HCT116 (cell line): ENCODE results near the gene FARP1. TPM values are rescaled to one million over a fixed set of nuclear protein-coding genes. Genes with fewer than 3 reads are reported as not detected.

Experiments used
- ATAC-seq: fragments of 200-7000 bp; cut with Tn5 transposase; 2 replicates; pipeline ENCODE4 v1.9.1; 2020; ENCODE audit warnings: mild to moderate bottlenecking, moderate library complexity
- BruUV-seq: library from RNA; stranded (reverse); fragments of 400-500 nt; replicated peaks from 2 replicates; lab custom pipeline; 2021; lab: Mats Ljungman, UMichigan
- CTCF ChIA-PET: fragments of 300-600 bp; sonication (Branson Sonifier 250); formaldehyde crosslinking; loops from one replicate; lab custom pipeline; 2021; ENCODE audit warnings: antibody characterized with exemption; lab: Charles Lee
- POLR2A ChIA-PET: fragments of 300-600, 350-600 bp; sonication (Branson Sonifier 250); formaldehyde crosslinking; loops from one replicate; lab custom pipeline; 2021; ENCODE audit warnings: antibody characterized with exemption; lab: Charles Lee
- RAD21 ChIA-PET, 2 experiments: fragments of 300-600 bp; sonication (Branson Sonifier 250); formaldehyde crosslinking; loops; one replicate each; lab custom pipeline; 2023; ENCODE audit warnings: low total read pairs in 2 of 2; ENCODE audit not compliant: uncharacterized antibody in 2 of 2, unreplicated experiment in 2 of 2, low non-redundant PET in 1 of 2; lab: Charles Lee
- DNase-seq: peaks from one replicate; pipeline ENCODE4 v3.0.0-alpha.2; 2010; ENCODE audit warnings: low read depth, low spot score
- H2AFZ ChIP-seq: fragments of 200-600 bp; shearing (Covaris generic), sonication (generic); 2 replicates; pipeline ENCODE4 v1.6.1; 2017; ENCODE audit warnings: low read depth, mixed run types, mixed read lengths, antibody characterized with exemption, low read length; ENCODE audit not compliant: poor library complexity, severe bottlenecking
- H3K27ac ChIP-seq: 2 replicates; pipeline ENCODE4 v1.5.1; 2012; ENCODE audit warnings: low read depth, low read length
- H3K27me3 ChIP-seq: fragments of 200-600 bp; sonication (generic); 2 replicates; pipeline ENCODE4 v1.6.1; 2016; ENCODE audit warnings: mixed run types, low read length, mixed read lengths; ENCODE audit not compliant: insufficient read depth
- H3K36me3 ChIP-seq, 2 experiments: fragments of 200-500 bp in 1 of 2; fragments of 200-600 bp in 1 of 2; sonication (Bioruptor generic) in 1 of 2; sonication (generic) in 1 of 2; 2 replicates each; pipeline versions ENCODE4 v1.5.1 to v1.6.1; 2014 to 2016; ENCODE audit warnings: low read length in 2 of 2, inconsistent platforms in 1 of 2, mixed read lengths in 1 of 2, mixed run types in 1 of 2; ENCODE audit not compliant: insufficient read depth in 2 of 2, control insufficient read depth in 1 of 2
- H3K4me1 ChIP-seq, 2 experiments: fragments of 200-600 bp in 1 of 2; sonication (generic) in 1 of 2; 2 replicates each; pipeline versions ENCODE4 v1.5.1 to v1.6.1; 2012 to 2017; ENCODE audit warnings: low read length in 2 of 2, inconsistent platforms in 1 of 2, mild to moderate bottlenecking in 1 of 2, mixed read lengths in 1 of 2, mixed run types in 1 of 2, moderate library complexity in 1 of 2; ENCODE audit not compliant: insufficient read depth in 2 of 2, control insufficient read depth in 1 of 2
- H3K4me2 ChIP-seq: fragments of 200-600 bp; sonication (generic); 2 replicates; pipeline ENCODE4 v1.6.1; 2017; ENCODE audit warnings: mixed run types, low read length, mixed read lengths
- H3K4me3 ChIP-seq, 2 experiments: fragments of 200-600 bp in 1 of 2; sonication (generic) in 1 of 2; replicated peaks in 1 of 2; 2 replicates each; pipeline ENCODE4 v1.5.1; 2011 to 2016; ENCODE audit warnings: low read length in 2 of 2, control low read depth in 1 of 2, low read depth in 1 of 2, mild to moderate bottlenecking in 1 of 2, mixed read lengths in 1 of 2, mixed run types in 1 of 2
- H3K79me2 ChIP-seq: fragments of 200-600 bp; sonication (generic); 2 replicates; pipeline ENCODE4 v1.6.1; 2017; ENCODE audit warnings: mild to moderate bottlenecking, mixed run types, low read length, moderate library complexity, mixed read lengths; ENCODE audit not compliant: insufficient read depth
- H3K9ac ChIP-seq: fragments of 200-600 bp; sonication (generic); 2 replicates; pipeline ENCODE4 v1.6.1; 2016; ENCODE audit warnings: low read length, mixed read lengths
- H3K9me2 ChIP-seq: fragments of 200-600 bp; sonication (generic), shearing (Covaris generic); 2 replicates; pipeline ENCODE4 v1.6.1; 2017; ENCODE audit warnings: mixed run types, mild to moderate bottlenecking, moderate library complexity; ENCODE audit not compliant: insufficient read depth
- H3K9me3 ChIP-seq, 2 experiments: fragments of 200-500 bp in 1 of 2; fragments of 200-600 bp in 1 of 2; sonication (Bioruptor generic) in 1 of 2; sonication (generic) in 1 of 2; 2 replicates each; pipeline ENCODE4 v1.6.1; 2014 to 2017; ENCODE audit warnings: low read length in 2 of 2, mixed read lengths in 2 of 2, inconsistent platforms in 1 of 2, low read depth in 1 of 2, mild to moderate bottlenecking in 1 of 2, mixed run types in 1 of 2, moderate library complexity in 1 of 2; ENCODE audit not compliant: control insufficient read depth in 1 of 2, insufficient read depth in 1 of 2
- H4K20me1 ChIP-seq: fragments of 200-600 bp; sonication (generic), shearing (Covaris generic); 2 replicates; pipeline ENCODE4 v1.6.1; 2017; ENCODE audit warnings: mixed run types, mild to moderate bottlenecking, moderate library complexity; ENCODE audit not compliant: insufficient read depth
- SP1 ChIP-seq: IDR thresholded peaks from 2 replicates; pipeline ENCODE4 v1.6.1; 2012; ENCODE audit warnings: low read depth
- YY1 ChIP-seq: IDR thresholded peaks from 2 replicates; pipeline ENCODE4 v1.6.1; 2011; ENCODE audit warnings: low read length, low read depth, moderate library complexity, mild to moderate bottlenecking; ENCODE audit not compliant: insufficient replicate concordance; ENCODE audit errors: extremely low read depth
- ZFX ChIP-seq: fragments of 450-650 bp; IDR thresholded peaks from 2 replicates; pipeline ENCODE4 v1.6.1; 2017
- ZNF274 ChIP-seq: fragments of 200-500 bp; sonication (Bioruptor generic); IDR thresholded peaks from 2 replicates; pipeline ENCODE4 v1.6.1; 2014; ENCODE audit warnings: mild to moderate bottlenecking, low read depth, low read length, inconsistent platforms
- intact Hi-C: fragments of 100-400 bp; cut with micrococcal nuclease; formaldehyde crosslinking; loops from 2 replicates; pipeline ENCODE4 v1.10.0; 2022
- total RNA-seq: library from RNA; stranded (reverse); gene quantifications from one replicate; pipeline ENCODE4 v1.2.1, GENCODE V29; 2021; ENCODE audit not compliant: unreplicated experiment
- TF ChIP-seq, protein P1 (sequence below): IDR thresholded peaks from 2 replicates; pipeline ENCODE4 v1.6.1; 2012
- TF ChIP-seq, protein P2 (sequence below): IDR thresholded peaks from 2 replicates; pipeline ENCODE4 v1.6.1; 2012
- TF ChIP-seq, protein P3 (sequence below): IDR thresholded peaks from 2 replicates; pipeline ENCODE4 v1.6.1; 2012; ENCODE audit warnings: low read depth

The FARP1 gene
- total RNA-seq, 1 experiment from 2014 or later, result 30.5 TPM

DNA sequence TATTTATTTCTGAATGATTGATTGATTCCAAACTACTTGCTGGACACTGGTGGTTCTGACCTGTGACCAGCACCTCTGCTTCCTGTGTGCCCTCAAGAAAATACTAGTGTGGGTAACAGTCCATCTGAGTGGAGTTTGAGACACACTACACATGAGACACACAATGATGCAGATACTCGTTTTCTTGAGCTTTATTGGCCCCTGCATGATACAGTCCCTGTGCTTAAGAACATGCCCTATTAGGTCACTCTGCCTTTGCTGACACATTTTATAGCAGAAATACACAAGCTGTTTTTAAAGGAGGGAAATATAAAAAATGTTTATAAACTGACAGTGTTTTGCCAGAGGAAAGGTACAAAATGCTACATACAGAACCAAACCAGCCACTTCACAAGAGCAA lies 307.1 kb downstream of the FARP1 start:
- RAD21 ChIA-PET, result no interaction called here
- Histone ChIP-seq H3K27ac (no peak overlapping the region; the same call in 1 of the 2 replicates), H4K20me1 (0 out of 2 replicates have a peak, but pooled peaks cover 6% of the 10 kb centered on the region), H3K4me1 (peaks cover 0 to 10% of the 10 kb centered on the region in 2 experiments; a peak in 2 of 4 replicates), H3K36me3 (peaks cover 11 to 23% of the 10 kb centered on the region in 2 experiments; a peak in 2 of 4 replicates), H3K4me3 (no peak overlapping the region), H3K9me3 (no peaks in the 10 kb centered on the region), H2AFZ (no peak overlapping the region), H3K9me2 (no peaks in the 10 kb centered on the region), H3K79me2 (peaks cover 15% of the 10 kb centered on the region; the same call in 1 of the 2 replicates), H3K9ac (no peak overlapping the region), H3K4me2 (no peak overlapping the region), H3K27me3 (no peaks in the 10 kb centered on the region)
- CTCF ChIA-PET, result interaction anchor here (1.9 kb wide), 1 partner anchor 223 kb away, joined by 6 read pairs; no protein-coding TSS in a partner anchor
- POLR2A ChIA-PET, result no interaction called here
- DNase-seq (no peak), ATAC-seq (no peak)
- intact Hi-C loops, result no loop called here
- no TSS peak for BruUV-seq
- TF ChIP-seq, protein P1, sequence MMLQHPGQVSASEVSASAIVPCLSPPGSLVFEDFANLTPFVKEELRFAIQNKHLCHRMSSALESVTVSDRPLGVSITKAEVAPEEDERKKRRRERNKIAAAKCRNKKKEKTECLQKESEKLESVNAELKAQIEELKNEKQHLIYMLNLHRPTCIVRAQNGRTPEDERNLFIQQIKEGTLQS, result no peak
- TF ChIP-seq YY1, result no peak
- TF ChIP-seq SP1, result no peak
- TF ChIP-seq, protein P2, sequence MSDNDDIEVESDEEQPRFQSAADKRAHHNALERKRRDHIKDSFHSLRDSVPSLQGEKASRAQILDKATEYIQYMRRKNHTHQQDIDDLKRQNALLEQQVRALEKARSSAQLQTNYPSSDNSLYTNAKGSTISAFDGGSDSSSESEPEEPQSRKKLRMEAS, result no peak
- TF ChIP-seq, protein P3, sequence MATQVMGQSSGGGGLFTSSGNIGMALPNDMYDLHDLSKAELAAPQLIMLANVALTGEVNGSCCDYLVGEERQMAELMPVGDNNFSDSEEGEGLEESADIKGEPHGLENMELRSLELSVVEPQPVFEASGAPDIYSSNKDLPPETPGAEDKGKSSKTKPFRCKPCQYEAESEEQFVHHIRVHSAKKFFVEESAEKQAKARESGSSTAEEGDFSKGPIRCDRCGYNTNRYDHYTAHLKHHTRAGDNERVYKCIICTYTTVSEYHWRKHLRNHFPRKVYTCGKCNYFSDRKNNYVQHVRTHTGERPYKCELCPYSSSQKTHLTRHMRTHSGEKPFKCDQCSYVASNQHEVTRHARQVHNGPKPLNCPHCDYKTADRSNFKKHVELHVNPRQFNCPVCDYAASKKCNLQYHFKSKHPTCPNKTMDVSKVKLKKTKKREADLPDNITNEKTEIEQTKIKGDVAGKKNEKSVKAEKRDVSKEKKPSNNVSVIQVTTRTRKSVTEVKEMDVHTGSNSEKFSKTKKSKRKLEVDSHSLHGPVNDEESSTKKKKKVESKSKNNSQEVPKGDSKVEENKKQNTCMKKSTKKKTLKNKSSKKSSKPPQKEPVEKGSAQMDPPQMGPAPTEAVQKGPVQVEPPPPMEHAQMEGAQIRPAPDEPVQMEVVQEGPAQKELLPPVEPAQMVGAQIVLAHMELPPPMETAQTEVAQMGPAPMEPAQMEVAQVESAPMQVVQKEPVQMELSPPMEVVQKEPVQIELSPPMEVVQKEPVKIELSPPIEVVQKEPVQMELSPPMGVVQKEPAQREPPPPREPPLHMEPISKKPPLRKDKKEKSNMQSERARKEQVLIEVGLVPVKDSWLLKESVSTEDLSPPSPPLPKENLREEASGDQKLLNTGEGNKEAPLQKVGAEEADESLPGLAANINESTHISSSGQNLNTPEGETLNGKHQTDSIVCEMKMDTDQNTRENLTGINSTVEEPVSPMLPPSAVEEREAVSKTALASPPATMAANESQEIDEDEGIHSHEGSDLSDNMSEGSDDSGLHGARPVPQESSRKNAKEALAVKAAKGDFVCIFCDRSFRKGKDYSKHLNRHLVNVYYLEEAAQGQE, result no peak
- no peak for TF ChIP-seq ZFX
- no peak for TF ChIP-seq ZNF274
